ENCODE data around the gene TOMM20.
A peak's percentile ranks its signal among the peaks of the same experiment; 100 is the strongest.
"Not testable (repeated sequence)": the region's sequence is repeated elsewhere in the genome, so short reads cannot be mapped to it uniquely, and the experiment has no call there.

The TOMM20 gene

DNA sequence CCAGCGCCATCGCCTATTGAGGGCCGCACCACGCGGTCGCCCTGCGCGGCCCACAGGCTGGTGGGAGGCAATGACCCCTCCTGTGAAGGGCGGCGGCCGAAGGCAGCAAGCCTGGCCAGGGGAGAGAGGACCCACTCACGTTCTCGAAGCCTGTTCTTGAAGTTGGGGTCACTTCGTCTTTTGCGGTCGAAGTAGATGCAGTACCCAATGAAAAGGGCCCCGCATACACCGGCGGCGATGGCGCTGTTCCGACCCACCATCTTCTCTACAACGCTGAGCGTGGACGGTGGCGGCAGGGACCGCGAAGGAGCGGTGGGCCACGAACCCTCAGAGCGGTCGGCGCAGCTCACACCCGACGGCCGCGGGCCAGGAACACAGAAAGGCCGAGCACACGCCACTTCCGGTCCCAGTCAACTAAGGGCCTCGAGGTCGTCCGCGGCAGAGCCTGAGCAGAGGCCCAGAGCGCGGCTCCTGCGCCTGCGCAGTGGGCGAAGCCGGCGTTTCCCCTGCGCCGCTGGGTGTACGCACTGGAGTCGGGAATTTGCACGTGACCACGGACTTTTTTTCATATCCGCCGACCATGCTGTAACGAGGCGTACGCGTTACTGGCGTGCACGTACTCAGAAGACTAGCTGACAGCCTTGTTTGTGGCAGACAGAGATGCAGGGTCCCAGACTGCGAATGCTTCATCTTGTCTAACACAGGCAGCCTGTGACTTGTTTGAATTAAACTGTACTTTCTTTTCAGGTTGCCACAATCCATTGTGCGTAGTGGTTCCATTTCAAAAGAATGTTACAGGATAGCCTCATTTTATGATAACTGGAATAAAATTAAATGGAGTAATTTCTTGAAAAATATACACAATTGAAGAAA, at the start of gene TOMM20:
TOMM20 (minus strand) TSS at position 382 of the 873 bp plus-strand sequence; CDS start at position 260, 122 bp downstream.
- peak; percentile 97 for DNase-seq

DNA sequence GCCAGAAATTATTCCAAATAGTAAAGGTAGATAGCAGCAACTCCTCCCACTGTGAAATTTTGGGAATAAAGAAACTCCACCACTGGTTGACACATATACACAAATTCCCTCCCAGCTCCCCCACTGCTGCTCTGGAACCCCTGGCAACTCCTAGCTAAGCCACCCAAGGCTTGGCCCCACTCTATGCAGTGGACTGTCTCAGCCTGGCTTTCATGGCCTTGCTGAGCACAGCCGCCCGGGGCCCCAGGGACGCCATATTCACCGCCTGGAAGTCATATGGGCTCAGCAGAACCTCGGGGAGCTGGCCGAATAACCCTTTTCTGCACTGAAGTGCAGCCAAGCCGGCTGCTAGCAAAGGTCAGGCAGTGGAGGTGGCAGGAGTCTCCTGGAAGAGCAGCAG, 47.8 kb upstream of the TOMM20 start:
- DNase-seq, result no peak

DNA sequence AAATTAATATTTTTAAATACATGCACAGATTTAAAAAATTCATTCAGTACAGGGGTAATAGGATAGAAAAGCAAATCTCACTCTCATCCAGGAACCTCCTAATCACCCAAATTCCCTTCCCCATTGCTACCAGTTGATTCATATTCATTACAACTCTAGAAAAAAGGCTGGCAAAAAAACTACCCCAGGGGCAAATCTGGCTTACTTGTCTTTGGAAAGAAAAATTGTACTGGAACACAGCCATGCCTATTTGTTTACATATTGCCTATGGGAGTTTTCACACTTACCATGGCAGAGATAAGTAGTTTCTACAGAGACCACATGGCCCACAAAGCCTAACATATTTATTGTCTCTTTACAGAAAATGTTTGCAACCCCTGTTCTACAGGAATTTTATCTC, 41.3 kb upstream of the TOMM20 start:
- DNase-seq, result no peak

DNA sequence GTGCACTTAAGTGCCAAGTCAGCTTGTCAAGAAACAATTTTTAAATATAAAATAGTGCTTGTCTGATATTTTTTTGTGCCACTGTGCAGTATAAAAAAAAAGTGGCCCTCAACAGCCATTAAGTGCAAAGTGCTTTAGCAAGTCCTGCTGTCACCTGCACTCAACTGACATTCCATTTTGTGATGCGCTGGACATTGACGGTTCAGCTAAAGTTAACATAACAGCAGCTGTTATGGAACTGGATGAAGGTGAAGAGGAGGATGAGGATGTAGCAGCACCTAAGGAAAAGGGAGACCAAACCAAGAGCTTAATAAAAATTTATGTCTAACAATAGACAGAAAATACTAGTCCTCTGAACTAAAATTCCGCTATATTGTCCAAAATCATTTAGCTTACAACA, 39.7 kb upstream of the TOMM20 start:
- no peak for DNase-seq

DNA sequence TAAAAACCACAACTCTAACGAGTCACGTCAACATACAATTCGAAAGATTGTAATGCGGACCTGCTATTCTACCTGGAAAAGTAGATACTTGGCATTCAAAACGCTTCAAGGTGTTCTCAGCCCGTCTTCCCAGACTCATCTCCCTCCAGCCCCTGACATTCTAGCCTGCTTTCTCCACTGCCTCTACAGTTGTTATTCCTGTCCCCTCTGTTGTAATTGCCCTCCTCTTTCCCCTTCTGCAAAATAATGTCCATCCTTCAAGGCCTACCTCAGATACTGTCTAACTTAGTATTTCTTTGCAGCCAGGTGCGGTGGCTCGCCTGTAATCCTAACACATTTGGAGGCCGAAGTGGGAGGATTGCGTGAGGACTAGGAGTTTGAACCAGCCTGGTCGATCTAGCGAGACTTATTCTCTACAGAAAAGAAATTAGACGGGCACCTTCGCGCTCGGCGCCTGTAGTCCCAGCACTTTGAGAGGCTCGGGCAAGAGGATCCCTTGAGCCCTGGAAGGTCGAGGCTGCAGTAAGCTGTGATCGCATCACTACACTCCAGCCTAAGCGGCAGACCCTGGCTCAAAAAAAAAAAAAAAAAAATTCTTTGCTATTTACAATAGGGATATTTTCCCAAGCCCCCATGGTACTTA, 33.2 kb upstream of the TOMM20 start:
- no peak for DNase-seq

DNA sequence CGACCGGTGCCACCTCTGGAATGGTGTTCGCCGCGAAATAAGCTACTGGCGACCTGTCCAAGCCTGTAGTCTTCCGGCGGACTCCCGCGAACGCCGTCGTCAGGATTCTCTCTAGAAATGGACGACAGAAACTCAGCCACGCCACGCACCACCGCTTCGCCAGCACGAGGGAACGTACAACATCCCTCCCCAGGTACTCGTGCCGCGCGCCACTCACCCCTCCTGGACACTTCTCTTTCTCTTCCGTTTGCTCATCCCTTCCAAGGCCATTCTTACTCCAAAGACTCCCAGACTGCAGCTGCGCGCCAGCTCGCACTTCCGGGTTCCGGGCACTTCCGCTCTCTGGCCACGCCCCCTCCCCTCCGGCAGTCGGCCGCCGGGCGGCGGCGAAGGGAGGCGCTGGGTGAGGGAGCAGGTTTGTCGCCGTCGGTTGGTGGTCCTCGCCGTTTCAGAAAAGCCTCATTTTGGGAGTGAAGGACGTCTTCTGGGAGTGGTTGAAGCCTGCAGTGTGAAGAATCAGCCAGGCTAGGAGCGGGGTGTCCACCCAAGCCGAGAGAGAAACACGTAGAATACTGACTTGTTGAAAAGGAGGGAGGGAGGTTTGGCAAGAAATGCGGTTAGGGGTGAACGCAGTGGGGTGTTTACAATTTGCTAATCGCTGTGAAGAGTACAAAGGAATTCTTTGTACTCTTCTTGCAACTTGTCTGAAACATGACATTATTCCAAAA, 32.5 kb upstream of the TOMM20 start, which contains the start of gene RBM34:
RBM34 (minus strand) TSS at position 294 of the 728 bp plus-strand sequence; CDS start at position 270, 24 bp downstream.
- peak; percentile 78 for DNase-seq

DNA sequence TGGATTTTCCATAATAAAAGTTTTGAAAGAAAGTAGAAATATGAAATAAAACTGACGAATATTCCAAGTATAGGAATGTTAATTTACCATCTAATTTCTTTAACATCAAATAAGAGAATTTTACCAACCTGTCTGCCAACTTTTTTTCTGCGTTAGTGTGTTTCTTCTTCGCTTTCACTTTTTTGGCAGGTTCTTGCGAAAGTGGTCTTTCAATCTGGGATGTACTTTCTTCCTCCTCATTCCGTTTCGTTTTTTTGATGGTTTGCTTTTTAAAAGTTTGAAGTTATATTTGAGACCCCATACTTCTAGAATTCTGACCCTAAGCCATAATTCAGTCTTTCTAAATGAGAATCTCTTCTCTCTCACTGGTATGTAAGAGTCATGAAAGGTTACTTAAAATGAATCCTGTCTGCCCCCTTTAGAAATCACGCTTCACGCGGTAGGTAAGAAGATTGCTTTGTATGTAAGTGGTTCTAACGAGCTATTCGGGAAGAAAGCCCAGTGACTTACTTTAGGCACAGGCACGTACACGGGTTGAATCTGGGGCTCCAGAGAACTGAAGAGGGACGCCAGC, 31.8 kb upstream of the TOMM20 start:
- DNase-seq, result peak; percentile 43

DNA sequence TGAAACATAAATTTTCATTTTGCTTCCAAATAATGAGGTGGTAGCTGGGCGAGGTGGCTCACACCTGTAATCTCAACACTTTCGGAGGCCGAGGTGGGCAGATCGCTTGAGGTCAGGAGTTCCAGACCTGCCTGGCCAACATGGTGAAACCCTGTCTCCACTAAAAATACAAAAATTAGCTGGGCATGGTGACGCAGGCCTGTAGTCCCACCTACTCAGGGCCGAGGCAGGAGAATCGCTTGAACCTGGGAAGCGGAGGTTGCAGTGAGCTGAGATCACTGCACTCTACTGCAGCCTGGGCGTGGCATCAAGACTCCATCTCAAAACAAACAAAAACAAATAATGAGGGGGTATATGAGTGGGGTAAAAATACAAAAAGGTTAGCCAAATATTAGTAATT, 31.3 kb upstream of the TOMM20 start:
- DNase-seq, result not testable (repeated sequence)

DNA sequence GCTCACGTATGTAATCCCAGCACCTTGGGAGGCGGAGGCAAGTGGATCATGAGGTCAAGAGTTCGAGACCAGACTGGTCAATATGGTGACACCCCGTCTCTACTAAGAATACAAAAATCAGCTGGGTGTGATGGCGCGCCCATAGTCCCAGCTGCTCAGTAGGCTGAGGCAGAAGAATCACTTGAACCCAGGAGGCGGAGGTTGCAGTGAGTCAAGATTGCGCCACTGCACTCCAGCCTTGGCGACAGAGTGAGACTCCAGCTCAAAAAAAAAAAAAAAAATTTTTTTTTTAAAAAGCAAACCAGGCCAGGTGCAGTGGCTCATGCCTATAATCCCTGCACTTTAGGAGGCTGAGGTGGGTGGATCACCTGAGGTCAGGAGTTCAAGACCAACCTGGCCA, 30.6 kb upstream of the TOMM20 start:
- not testable (repeated sequence) for DNase-seq

DNA sequence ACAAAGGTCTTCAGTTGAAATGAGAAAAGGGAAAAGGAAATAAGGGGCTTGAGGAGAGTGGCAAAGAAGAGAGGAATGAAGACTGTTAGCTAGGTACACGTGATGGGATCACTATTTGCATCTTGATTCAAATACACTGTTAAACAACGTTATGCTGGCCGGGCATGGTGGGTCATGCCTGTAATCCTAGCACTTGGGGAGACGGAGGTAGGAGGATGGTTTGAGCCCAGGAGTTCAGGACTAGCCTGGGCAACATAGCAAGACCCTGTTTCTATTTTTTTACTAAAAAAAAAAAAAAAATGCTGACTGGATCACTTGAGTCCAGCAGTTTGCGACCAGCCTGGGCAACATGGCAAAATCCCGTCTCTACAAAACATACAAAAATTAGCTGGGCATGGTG, 30.0 kb upstream of the TOMM20 start:
- no peak for DNase-seq

DNA sequence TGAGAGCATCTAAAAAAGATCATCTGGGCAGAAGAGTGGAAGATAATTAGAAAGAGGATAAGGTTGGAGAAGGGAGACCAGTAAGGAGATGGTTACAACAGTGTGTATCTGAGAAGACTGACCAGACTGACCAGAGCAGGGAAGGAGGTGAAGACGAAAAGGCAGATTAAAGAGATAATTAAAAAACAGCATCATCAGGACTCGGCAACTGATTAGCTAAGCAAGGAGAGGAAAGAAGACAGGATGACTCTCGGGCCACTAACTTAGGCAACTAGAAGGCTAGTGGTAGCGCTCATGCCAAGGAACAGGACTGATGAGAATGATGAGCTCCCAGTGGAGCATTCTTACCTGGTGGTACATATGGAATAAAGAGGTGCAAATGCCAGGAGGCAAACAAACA, 28.5 kb upstream of the TOMM20 start:
- no peak for DNase-seq

DNA sequence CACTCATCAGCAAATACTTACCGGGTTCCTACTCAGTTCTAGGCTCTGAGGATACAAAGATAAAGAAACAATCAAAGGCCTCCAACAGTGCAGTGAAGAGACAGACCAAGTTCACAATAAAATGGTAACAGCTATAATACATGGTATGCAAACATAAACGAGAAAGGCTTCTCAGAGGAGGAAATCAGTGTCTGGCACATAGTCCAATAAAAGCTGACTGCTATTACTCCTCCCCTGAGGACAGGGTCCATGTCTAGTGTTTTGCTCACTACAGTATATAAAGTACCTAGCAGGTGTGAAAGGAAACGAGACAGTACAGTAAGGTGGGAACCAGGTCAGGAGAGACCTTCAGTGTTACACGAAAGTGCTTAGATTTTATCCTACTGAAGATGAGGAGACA, 28.1 kb upstream of the TOMM20 start:
- no peak for DNase-seq

DNA sequence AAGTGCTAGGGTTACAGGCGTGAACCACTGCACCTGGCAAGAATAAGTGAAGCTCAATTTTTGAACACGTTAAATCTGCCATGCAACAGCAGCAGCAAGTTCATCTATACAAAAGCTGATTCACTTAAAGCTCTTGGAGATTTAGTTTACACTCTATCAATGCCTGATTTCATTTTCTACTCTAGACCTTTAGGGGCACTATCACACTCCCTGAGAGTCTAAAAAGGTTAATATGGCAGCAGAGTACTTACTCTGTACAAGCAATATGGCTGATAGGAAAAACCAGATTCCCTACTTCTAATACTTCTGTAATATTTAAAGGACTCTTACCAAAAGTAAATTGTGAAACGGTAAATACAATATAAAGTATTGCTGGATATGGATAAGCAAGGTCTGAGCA, 27.6 kb upstream of the TOMM20 start:
- no peak for DNase-seq

DNA sequence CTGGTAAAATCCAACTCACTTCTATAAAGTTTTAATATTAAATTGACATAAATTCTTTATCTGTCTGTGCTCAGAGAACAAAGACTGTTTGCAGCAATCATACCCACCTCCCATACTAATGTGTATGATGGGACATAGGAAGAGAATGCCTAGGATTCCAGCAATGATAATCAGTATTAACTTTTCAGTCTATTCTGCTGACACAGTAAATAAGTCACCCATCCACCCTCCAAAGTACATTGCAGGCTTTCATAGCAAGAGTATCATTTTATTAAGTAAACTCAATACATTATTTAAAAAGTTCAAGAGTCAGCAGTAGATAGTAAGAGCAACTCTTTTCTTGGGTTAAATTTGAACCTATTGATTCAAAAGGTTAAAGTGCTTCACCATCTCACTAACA, 23.6 kb upstream of the TOMM20 start:
- no peak for DNase-seq

DNA sequence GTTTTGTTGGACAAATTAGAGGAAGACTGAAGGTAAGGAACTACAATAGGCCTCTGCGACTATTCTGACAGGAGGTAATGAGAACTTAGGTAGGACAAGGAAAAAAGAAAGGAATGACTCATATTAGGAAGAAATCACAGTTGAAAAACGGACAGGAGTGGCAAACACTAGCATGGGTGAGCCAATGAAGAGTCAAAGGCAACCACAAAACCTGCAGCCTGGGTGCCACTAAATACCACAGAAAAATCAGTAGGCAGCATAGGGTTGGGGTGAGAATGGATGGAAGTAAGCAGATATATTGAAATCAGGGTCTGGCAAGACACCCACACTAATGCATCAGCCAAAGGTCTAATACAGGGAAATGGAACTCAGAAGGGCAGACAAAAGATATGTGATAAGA, 22.4 kb upstream of the TOMM20 start:
- DNase-seq, result no peak

DNA sequence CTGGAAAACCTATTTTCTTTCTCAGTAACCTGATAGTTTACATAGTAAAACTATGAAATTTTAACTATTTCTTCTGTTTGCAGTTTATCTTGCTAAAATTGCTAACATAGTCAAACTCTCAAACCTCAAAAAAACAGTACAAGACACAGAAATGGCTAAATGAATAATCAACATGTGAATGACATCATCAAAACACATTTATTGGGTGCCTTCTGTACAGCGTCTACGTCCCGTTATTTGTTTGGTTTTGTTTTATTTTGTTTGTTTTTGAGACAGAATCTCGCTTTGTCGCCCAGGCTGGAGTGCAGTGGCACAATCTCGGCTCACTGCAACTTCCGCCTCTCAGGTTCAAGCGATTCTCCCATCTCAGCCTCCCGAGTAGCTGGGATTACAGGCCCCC, 21.2 kb upstream of the TOMM20 start:
- DNase-seq, result no peak

DNA sequence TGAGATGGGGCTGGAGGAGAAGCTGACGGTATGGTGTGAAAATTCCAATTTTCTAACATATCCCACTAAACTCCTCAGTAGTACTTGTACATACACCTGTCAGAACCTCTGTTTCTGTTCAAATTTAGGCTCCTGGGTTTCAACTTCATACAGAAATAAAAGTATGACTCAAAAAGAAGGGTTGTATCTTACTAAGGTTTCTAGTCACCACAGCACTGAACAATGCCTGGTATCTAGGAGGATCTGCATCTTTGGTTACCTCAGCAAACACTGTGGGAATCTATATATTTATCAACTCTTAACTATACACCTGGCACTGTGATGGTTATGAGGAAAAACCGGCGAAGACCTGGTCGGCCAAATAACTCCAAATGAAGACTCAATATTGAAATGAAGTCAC, 18.6 kb upstream of the TOMM20 start:
- DNase-seq, result no peak

DNA sequence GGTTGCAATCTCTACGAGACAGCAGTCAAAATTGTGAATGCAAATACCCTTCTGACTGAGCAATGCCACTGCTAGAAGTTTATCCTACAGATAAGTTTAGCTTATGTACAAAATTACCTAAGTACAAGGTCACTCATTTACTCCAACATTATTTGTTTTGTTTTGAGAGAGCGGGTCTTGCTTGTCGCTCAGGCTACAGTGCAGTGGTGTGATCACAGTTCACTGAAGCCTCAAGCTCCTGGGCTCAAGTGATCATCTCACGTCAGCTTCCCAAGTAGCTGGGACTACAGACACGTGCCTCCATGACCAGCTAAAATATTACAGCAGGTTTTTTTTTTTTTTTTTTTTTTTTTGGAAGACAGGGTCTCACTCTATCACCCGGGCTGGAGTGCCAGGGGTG, 17.0 kb upstream of the TOMM20 start:
- DNase-seq, result no peak

DNA sequence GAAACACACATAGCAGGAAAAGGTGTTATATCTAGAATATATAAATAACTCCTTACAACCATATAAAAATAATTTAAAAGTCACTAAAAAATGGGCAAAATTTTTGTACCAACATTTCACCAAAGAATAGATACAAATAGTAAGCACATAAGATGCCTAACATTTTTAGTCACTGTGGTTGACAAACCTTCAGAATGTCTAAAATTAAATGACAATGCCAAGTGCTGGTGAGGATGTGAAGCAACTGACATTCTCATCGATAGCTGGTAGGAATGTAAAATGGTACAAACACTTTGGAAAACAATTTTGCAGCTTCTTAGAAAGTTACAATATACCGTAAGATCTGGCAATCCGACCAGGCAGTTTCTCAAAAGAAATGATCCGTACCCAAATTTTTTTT, 14.4 kb upstream of the TOMM20 start:
- no peak for DNase-seq

DNA sequence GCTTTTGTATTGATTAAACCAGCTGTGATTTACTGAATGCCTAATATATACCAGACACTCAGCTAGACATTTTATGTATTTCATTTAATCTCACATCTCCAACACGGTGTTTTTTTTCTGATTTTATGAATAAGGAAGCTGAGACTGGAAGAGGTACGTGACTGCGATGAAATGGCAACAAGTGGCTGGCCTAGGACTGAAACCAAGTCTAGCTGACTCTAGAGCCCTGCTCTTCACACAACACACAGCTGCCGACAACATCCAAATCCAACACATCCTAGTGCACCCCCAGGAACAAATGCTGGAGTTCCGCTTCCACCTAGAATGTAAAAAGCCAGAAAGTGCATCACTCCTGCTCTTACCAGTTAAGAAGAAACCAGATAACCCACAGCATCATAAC, 10.7 kb upstream of the TOMM20 start:
- DNase-seq, result no peak

DNA sequence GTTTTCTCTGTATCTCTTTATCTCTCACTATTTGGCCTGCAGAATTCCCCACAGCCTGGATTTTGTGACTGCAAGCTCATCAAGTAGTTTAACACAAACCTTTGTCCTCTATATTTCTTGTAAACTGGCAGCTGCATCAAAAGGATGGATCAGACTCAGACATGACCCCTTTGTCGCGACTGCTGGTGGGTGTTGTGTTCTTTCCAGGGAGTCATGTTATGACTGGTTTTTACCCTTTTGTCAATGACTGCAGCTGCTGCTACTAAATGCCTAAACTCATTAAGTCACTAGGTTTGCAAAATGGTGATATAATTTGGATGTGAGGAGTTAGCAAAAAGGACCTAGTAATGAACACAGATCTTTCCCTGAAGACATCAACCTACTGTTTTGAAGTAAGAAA, 10.2 kb upstream of the TOMM20 start:
- no peak for DNase-seq

DNA sequence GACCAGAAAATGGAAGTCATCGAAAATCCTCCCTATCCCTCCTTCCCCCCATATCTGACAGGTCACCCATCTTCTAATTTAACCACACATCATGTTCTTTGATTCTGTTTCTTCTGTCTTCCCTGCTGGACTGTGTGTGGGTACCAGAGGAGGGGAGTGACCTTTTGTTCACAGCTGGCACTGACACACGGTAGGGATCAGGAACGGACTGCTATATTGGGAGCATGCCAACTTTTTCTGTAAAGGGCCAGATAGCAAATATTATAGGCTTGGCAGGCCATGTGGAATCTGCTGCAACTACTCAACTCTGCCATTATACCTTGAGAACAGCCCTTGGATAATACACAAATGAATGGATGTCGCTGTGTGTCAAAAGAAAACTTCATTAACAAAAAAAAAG, 7.5 kb upstream of the TOMM20 start:
- no peak for DNase-seq

DNA sequence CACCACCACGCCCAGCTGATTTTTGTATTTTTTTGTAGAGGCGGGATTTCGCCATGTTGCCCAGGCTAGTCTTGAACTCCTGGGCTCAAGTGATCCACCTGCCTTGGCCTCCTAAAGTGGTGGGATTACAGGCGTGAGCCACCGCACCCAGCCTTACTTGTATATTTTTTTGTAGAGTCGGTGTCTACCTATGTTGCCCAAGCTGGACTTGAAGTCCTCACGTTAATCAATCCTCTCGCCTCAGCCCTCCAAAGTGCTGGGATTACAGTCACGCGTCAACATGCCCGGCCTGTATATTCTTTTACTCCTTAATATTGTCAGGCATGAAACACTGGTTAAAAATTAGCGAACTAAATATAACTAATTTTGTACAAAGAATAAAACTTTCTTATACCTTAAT, 5.5 kb upstream of the TOMM20 start:
- DNase-seq, result no peak
